GM21825 (cell line): Measurements from ENCODE around the gene GNE.
"Not testable (repeated sequence)": the region's sequence is repeated elsewhere in the genome, so short reads cannot be mapped to it uniquely, and the experiment has no call there.

ENCODE experiments used
- ATAC-seq: cut with Tn5 transposase; IDR thresholded peaks from one replicate; pipeline ENCODE4 v1.9.1; 2021; ENCODE audit warnings: mild to moderate bottlenecking, moderate library complexity; ENCODE audit not compliant: unreplicated experiment

The GNE gene, protein sequence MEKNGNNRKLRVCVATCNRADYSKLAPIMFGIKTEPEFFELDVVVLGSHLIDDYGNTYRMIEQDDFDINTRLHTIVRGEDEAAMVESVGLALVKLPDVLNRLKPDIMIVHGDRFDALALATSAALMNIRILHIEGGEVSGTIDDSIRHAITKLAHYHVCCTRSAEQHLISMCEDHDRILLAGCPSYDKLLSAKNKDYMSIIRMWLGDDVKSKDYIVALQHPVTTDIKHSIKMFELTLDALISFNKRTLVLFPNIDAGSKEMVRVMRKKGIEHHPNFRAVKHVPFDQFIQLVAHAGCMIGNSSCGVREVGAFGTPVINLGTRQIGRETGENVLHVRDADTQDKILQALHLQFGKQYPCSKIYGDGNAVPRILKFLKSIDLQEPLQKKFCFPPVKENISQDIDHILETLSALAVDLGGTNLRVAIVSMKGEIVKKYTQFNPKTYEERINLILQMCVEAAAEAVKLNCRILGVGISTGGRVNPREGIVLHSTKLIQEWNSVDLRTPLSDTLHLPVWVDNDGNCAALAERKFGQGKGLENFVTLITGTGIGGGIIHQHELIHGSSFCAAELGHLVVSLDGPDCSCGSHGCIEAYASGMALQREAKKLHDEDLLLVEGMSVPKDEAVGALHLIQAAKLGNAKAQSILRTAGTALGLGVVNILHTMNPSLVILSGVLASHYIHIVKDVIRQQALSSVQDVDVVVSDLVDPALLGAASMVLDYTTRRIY

DNA sequence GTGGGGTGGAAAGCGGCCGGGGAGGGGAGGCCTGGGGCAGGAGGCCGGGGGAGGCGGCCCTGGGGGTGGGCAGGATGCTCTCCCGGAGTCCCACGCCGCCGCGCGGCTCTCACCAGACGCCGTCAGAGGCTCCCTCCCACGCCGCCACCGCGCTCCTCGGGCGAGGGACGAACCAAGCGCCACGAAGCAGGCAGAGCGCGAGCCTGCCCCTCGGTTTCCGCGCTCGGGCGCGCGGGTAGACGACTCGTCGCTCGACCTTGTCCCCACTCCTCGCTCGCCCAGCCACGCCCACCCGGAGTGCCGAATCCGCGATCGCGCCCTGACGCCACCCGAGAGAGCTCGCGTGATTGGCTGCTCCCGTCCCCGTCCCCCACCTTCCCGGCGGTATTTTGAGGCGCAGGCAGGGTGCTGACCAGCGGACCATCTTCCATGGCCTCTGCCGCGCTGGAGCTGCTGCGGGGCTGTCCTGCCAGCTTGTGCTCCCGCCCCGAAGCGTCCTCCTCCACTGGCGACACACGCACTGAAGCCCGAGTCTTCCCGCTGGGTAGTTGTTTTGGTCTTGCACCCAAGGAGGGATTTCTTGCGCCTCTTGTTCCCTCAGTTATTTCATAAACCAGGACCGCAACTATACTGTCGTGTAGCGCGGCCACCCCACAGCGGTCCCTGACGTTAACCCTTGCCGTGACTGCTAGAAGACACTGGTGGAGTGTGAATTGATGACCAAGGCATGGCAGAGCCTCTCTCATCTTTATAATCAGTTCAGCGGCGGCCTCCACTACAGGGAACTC lies at the start of gene GNE:
GNE (minus strand) TSS at position 241 of the 788 bp plus-strand sequence. CDS start 9,093 bp downstream, outside the sequence.
- ATAC-seq, result peak; percentile 91

DNA sequence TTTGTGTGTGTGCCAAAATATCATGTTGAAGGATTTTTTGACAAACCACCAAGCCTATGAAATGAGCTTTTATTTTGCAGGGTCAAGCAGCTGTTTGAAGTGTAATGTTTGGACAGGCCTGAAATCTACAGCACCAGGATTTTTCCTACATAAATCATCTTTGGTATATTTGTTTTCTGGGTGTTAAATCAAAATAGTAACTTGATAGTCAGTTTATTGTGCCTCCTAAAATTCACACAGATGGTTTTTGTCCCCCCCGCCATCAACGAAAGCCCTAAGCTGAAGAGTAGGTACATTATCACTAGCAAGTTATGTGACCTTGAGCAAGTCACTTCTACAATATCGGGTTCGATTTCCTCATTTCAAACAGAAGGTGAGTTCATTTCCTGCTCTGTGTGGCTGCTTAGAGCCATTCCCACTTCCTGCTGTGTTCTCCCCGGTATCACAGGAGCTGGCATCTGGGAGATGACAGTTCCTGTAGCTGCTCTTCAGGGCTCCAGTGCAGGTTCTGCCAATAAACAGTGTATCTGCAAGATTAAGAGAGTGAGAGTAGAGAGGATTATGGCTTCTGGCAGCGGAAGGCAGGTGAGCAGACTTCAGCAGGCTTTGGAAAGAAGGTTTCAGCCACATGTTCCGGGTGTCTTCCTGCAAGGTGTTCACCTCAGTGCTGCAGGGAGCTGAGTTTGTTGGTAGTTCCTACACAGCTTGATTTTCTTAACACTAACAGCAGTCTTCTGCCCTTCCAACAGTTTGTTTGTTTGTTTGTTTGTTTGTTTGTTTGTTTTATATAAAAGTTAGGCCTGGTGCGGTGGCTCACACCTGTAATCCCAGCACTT lies 48.4 kb upstream of the GNE start:
- ATAC-seq, result no peak

DNA sequence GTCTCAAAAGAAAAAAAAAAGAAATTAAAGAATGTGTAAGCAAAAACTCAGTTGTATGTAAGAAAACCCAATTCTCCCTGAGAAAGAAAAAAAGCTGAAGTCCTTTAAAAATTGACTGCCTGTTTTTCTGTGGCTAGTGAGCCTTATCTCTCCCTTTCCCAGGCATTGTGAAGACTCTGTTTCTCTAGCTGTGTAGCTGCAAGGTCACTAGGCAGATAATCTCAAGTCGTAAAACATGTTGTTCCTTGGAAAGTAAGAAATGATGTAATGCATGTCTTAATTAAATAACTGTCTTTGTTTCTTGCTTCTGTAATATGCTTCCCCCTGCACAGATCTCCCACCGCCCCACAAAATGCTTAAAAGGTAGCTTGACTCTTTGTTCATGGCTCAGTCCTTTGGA lies 46.1 kb upstream of the GNE start:
- ATAC-seq, result not testable (repeated sequence)

DNA sequence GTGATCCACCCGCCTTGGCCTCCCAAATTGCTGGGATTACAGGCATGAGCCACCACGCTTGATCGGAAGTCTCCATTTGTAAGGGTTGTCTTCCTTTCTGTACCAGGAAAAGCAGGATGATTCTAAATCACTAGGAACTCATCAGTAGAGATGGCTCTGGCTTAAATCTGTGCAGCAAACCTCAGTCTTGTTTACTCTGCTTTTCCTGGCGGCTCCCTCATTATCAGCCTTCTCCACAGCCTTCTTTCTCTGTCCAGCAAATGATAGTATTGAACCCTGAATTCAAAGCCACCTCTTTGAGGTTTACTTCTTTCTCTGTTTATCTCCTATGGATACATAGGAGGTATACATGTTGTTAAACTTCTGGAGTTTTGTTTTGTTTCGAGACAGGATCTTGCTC lies 43.0 kb upstream of the GNE start:
- no peak for ATAC-seq

DNA sequence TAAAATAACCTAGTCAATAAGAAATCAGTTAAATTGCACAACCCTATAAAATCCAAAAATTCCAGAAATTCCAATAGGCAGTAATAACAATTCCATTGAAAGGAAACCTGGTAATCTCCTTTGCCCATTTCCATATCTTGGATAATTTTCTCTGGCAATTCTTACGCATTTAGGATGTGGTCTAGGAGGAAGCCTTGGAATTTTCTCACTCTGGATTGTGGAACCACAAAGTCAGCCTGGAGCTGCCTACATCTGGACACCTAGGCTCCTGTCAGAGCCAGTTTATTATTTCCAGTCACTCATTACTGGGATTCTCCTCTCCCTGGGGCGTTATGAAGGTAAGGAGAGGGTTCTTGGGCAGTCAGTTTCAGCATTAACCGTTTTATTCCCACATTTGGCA lies 40.3 kb upstream of the GNE start:
- ATAC-seq, result no peak

DNA sequence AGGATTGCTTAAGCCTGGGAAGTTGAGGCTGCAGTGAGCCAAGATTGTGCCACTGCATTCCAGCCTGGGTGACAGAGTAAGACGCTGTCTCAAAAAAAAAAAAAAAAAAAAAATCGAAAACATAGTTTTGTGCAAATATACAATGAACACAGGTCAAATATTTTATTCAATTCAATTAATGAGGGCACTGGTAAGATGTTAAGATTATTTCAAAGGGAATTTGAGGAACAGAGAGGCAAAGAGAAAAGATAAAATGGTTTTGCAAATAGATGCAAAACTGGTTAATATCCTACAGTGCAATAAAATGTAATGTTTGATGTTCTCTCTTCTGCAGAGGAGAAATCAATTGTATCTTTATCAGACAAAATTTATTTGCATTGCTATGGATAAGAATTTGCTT lies 39.5 kb upstream of the GNE start:
- no peak for ATAC-seq

DNA sequence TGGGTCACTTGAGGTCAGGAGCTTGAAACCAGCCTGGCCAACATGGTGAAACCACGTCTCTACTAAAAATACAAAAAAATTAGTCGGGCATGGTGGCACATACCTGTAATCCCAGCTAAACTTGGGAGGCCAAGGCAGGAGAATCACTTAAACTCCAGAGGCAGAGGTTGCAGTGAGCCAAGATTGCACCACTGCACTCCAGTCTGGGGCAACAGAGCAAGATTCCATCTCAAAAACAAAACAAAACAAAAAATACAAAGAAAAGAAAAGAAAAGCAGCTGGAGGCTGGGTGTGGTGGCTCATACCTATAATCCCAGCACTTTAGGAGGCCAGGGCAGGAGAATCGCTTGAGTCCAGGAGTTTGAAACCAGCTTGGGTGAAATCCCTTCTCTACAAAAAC lies 36.7 kb upstream of the GNE start:
- not testable (repeated sequence) for ATAC-seq

DNA sequence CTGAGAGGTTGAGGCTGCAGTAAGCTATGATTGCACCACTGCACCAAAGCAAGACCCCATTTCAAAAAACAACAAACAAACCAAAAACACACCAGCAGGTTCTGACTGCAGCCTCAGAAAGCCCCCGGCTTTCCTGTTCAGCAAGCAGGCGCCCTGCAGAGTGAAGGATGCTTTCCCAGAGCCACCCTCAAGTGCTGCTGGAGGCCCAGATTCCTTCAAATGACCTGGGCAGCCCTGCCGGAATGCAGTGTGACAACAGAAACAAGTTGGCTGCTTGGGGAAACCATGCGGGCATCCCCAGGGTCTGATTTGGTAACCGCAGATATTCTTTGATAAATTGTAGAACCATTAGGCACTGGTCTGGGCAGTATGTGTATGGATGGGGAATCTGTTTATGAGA lies 35.7 kb upstream of the GNE start:
- no peak for ATAC-seq

DNA sequence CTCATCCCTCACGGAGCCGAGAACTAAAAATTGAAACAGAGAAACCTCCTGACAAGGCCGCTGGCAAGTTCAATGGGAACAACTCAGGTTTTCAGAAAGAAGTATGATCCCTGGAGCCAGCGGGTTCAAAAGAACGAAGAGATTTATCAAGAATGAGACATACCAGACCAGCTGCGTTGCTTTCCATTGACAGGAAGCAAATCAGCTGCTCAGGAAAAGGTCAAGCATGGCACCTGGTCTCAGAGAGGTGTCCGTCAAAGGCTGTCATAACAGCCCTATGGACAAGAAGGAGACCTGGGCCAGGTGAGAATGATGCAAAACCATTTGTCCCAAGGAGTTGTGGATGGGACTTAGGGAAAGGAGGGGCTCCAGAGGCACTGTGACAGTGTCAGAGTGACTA lies 34.9 kb upstream of the GNE start:
- ATAC-seq, result no peak

DNA sequence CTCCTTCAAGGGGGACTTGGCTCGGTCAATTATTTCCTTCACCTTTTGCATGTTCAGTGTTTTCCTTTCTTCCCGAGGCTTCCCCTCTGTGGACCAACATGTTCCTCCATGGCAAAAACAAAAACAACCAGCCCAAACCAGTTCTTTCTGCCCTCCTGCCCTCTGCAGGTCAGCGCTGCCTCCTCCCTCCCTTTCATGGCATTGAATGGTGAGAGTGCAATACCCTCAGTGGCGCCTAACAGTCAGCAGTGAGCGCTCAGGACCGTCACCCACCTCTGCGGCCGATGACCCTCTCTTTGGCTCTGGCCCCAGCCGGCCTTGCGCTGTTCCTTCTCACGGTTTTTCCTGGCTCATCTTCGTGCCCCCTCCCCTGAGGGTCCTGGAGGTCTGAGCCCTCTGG lies 34.4 kb upstream of the GNE start:
- ATAC-seq, result no peak

DNA sequence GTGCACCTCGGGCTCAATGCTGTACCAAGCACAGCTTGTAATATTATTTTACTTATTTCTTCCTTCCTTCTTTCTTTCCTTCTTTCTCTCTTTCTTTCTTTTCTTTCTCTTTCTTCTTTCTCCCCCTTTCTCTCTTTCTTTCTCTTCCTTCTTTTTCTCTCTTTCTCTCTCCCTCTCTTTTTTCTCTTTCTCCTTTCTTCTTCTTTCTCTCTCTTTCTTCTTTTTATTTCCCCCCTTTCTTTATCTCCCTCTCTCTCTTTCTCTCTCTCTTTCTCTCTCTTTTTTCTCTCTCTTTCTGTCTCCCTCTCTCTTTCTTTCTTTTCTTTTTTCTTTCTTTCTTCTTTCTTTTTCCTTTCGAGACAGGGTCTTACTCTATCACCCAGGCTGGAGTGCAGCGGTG lies 32.7 kb upstream of the GNE start:
- ATAC-seq, result no peak

DNA sequence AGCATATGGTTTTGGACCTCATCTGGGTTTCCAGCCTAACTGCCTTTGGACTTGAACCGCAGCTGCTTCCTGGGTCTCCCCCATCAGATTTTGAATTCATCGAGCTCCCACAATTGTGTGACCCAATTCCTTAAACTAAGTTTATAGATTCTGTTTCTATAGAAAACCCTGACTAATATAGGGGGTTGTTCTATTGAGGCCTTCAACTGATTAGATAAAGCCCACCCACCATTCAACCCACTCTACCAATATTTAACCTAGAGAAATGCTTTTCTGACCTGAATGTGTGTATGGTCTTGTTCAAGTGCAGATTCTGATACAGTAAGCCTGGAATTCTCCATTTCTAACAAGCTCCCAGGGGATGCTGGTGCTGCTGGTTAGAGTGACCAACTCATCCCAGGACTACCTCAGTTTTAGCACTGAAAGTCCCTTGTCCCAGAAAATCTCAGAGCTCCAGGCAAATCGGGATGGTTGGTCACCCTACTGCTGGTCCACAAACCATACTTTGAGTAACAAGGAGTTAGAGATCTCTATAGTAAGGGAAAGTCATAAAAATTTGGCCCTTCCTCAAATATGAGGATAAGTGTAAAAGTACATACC lies 31.7 kb upstream of the GNE start:
- no peak for ATAC-seq

DNA sequence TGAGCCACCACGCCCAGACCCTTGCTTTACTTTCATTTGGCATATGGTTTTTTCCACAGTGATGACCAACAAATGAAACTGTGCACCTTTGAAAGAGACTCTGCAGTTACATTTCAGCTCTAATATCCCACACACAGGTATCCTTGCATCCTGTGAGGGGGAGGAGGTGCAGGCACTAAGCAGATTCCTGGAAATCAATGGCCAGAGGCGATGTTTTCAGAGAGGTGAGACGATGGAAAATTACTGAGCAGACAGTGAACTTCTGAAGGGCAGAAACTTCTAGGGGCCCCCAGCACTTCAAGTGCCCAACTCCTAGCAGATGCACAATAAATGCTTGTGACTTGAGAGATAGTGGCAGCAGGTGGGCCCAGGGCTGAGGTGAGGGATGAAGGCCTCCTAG lies 29.8 kb upstream of the GNE start:
- no peak for ATAC-seq

DNA sequence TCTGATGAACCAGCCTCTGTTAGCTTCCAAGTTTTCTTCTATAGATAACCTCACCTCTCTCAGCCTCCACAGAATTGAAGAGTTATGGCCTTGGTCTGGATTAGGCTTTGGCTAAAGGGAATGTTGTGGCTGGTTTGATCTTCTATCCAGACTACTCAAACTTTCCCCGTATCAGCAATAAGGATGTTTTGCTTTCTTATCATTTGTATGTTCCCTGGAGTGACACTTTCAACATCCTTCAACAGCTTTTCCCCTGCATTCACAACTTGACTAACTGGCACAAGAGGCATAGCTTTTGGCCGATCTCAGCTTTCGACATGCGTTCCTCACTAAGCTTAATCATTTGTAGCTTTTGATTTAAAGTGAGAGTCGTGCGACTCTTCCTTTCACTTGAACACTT lies 28.1 kb upstream of the GNE start:
- ATAC-seq, result no peak

DNA sequence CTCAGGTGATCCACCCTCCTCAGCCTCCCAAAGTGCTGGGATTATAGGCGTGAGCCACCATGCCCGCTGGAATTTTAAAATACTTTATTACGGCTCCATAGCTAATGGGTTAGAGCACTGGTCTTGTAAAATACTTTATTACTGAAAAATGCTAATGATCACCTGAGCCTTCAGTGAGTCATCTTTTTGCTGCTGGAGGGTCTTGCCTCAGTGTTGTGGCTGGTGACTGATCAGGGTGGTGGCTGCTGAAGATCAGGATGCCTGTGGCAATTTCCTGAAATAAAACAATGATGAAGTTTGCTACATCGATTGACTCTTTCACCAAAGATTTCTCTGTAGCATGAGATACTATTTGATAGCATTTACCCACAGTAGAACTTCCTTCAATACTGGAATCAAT lies 26.0 kb upstream of the GNE start:
- no peak for ATAC-seq

DNA sequence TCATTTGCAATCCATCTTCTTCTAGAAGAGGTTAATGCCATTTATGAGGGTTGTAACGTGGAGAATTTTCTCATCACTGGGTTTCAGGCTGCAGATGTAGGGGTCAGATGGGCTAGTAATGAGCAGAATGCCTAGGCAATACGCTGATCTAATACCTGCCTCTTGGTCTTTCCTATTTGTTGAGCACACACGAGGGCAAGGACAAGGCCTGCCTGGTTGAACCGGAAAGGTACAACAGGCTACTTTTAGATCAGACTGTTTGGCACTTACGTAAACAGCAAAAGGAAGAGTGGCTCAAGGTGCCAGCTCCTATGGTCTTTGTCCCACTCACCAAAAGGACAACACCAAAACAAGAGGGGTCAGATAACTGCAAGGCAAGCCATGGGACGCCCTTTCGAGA lies 24.0 kb upstream of the GNE start:
- no peak for ATAC-seq

DNA sequence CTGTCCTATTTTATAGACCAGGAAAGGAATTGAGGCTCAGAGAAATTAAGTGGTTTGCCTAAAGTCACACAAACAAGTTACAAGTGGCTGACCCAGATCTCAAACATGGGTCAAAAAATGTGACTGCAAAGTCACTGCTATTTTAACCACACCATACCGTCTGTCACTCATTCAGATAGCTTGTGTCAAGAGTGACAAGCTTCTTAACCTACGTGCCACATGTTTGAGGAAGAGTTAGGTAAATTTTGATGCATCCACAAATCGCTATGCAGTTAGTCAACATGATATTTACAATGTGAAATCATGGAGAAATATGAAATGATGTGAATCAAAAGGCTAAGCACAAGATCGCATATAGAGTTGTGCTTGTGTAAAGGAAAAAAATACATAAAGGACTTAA lies 22.7 kb upstream of the GNE start:
- no peak for ATAC-seq

DNA sequence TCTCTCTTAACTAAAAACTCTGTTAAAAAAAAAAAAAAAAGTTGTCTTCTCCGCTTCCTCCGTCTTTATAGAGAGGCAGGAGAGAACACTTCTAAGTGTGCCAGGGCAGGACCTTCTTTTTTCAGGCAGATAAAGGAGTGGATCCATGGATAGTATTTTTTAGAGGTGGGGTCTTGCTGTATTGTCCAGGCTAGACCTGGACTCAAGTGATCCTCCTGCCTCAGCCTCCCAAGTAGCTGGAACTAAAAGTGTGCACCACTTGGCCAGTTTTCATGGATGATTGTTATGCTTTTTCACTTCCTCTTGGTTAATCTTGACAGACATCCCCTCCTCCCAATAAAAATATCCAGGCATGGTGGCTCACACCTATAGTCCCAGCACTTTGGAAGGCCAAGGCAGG lies 20.0 kb upstream of the GNE start:
- ATAC-seq, result no peak

DNA sequence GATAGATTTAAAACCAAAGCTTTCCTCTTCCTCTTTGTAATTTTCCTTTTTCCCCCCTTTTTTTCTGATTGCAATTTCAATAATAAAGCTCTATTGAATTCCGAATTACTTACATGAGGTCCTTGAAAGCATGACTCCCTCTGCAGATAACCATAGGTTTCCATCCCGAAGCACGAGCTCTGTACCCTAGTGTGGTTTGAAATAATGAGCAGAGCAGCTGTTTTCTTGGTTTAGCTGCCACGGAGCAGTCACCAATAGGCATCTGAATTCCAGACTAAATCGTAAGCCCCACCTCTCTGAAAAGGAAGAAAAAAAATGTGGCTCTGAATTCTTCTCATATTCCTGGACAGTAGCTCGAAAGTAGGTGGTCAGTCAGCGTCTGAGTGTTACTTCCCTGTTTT lies 18.5 kb upstream of the GNE start:
- ATAC-seq, result no peak

DNA sequence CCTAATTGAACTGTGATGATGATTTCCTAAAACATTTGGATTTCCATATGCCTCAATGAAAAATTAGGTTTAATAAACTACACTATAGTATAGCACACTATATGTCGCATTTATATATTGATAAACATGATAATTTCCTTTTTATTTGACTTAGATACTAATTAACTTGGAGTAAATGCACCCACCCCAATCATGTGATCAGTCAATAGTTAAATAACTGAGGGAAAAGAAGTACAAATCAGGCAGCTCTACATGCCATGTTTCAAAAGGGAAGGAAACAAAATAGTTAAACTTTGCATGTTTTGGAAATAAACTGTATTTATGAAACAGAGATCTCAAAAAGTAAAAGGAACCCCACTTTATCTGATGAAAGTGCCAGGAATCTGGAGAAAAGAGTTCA lies 18.0 kb upstream of the GNE start:
- no peak for ATAC-seq
